ENCODE data around the gene ABCA7.

DNA sequence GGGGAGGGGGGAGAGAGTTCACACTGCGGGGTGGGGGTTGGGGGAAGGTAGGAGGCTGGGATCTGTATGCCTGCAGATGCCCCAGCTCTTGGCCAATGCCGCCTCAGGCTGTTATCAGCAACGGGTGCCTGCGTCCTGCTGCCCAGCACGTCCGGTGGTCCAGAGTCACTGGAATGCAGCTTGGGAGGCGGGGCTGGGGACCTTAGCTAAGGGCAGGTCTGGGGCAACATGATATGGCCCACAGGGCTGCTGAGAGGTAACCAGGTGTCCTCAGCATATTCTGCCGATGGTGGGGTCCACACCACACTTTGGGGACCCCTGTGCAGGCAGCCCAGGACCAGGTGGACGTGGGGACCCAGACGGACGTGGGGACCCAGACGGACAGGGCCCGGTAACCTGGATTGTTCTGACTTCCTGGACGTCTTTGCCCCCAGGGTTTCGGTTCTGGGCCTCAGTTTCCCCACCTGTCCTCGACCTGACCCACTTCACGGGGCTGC is 26.4 kb downstream of the ABCA7 start:
- TF ChIP-seq, protein P1, sequence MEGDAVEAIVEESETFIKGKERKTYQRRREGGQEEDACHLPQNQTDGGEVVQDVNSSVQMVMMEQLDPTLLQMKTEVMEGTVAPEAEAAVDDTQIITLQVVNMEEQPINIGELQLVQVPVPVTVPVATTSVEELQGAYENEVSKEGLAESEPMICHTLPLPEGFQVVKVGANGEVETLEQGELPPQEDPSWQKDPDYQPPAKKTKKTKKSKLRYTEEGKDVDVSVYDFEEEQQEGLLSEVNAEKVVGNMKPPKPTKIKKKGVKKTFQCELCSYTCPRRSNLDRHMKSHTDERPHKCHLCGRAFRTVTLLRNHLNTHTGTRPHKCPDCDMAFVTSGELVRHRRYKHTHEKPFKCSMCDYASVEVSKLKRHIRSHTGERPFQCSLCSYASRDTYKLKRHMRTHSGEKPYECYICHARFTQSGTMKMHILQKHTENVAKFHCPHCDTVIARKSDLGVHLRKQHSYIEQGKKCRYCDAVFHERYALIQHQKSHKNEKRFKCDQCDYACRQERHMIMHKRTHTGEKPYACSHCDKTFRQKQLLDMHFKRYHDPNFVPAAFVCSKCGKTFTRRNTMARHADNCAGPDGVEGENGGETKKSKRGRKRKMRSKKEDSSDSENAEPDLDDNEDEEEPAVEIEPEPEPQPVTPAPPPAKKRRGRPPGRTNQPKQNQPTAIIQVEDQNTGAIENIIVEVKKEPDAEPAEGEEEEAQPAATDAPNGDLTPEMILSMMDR (IDR thresholded peaks at IDR 0.05), result no peak
- TF ChIP-seq TCF7 (CRISPR knock-in tag; IDR thresholded peaks at IDR 0.05; ENCODE audit: low read depth) (no peak), ESRRA (CRISPR knock-in tag; IDR thresholded peaks at IDR 0.05; ENCODE audit: borderline replicate concordance) (no peak), NR3C1 (CRISPR knock-in tag; conservative IDR thresholded peaks at IDR 0.05; ENCODE audit: low read depth) (no peak), NR1H2 (CRISPR knock-in tag; IDR thresholded peaks at IDR 0.05) (no peak), FOXJ3 (CRISPR knock-in tag; IDR thresholded peaks at IDR 0.05; ENCODE audit: borderline replicate concordance) (no peak), ZNF317 (CRISPR knock-in tag; IDR thresholded peaks at IDR 0.05; ENCODE audit: borderline replicate concordance, low read depth) (no peak), GABPB1 (CRISPR knock-in tag; IDR thresholded peaks at IDR 0.05) (no peak), SP1 (CRISPR knock-in tag; conservative IDR thresholded peaks at IDR 0.05) (no peak; the same call in 1 of the 2 replicates), ZBTB21 (CRISPR knock-in tag; IDR thresholded peaks at IDR 0.05; ENCODE audit: borderline replicate concordance) (no peak)
